COLO668 (cell line): ENCODE results near the gene ACACB.
A peak's percentile ranks its signal among the peaks of the same experiment; 100 is the strongest.

Experiments
- DNase-seq: peaks from one replicate; lab custom pipeline; 2025; ENCODE audit not compliant: unreplicated experiment; lab: John Stamatoyannopoulos, UW

ACACB gene

GRCh38 chr12:109271418-109271817, 155.0 kb downstream of the ACACB start:
- DNase-seq = no peak

- peak; percentile 27 for DNase-seq
Measured at GRCh38 chr12:109273354-109273753, 157.0 kb downstream of the ACACB start.

DNA sequence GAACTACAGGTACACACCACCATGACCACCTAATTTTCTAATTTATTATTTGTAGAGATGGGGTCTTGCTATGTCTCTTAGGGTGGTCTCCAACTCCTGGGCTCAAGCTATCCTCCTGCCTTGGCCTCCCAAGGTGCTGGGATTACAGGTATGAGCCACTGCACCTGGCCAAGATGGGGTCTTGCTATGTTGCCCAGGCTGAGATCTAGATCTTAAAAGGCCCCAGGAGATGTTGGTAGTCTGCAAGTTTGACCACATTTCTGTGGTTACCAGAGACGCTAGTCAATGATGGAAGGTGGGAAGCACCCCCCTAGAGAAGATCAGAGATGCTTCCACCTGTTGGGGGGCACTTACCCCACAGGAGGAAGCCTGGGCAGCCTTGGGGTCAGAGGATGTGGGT, 158.0 kb downstream of the ACACB start:
- no peak for DNase-seq

DNA sequence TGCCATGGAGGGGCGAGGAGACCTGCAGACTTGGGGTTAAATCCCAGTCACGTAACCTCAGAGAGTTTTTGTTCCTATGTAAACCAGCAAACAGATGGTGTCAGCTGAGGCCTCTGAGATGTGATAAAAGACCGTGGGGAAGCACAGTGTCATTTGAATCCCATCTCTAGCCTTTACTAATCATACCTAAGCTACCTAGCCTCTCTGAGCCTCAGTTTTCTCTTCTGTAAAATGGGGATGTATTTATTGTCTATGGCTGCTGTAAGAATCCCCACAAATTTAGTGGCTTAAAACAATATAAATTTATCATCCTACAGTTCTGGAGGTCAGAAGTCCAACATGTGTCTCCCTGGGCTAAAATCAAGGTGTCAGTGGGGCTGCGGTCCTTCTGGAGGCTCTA, 158.8 kb downstream of the ACACB start:
- no peak for DNase-seq

GRCh38 chr12:109276160-109276559, 159.8 kb downstream of the ACACB start:
- no peak for DNase-seq

DNA sequence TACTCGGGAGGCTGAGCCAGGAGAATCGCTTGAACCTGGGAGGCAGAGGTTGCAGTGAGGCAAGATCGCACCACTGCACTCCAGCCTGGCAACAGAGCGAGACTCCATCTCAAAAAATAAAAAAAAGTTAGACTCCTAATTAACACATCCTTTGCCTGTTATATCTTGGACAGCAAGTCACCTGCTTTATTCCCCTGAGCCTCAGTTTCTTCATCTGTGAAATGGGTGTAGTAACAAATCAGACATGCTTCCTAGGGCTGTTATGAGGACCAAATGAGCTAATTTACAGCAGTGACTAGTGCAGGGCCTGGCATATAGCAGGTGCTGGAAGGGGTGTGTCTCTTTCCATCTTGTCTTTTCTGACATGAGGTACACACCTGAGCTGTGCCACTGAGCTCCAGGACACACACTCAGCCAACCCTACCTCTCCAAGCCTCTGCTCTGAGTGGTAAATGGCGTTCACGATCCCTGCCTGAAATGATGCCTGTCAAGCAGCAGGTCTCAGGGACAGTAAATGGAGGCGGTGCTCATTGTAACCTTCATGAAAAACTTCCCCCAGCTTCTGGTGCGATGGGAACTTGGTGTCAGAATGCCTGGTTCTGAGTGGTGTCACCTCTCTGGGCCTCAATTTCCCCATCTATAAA, 161.0 kb downstream of the ACACB start:
- DNase-seq = no peak

DNA sequence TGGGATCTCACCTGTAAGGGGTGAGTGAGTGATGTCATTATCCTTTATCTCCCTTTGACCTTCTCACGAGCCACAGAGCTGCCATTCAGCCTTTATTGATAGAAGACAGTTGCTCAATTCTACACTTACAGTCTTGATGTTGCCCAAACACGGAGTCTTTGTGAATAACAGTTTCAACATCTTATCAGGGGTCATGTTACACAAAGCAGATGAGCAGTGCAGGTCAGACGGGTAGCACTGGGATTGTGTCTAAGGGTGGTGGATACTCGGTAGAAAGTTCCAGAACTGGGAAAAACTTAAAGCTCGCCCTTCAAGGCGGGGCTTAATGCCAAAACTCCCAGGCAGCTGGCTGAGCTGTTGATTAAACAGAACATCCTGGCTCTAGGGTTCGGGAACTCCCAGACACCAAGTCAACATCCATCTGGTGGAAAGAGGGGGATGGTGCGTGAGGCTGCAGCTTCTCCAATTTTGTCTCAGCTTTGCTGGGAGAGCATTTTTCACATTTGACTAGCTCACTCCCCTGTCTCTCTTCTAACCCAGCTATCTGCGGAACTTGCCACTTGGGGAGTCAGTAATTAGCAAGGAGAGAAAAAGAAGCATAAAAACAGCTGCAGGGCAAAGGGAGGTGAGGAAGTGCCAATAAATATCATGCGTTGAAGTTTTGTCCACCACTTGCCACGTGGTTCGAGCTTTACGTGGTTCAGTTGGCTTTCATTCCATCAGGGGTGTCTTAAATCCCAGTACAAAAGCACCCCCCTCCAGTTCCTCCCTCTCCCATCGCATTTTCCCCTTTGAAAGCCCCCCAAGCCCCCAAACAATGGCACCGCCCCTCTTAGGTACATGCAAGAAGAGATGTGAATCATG, 161.7 kb downstream of the ACACB start:
- DNase-seq = peak; percentile 11

- DNase-seq = no peak
Measured at GRCh38 chr12:109278912-109279311, 162.5 kb downstream of the ACACB start.

- no peak for DNase-seq
Measured at GRCh38 chr12:109279525-109279924, 163.1 kb downstream of the ACACB start.

DNA sequence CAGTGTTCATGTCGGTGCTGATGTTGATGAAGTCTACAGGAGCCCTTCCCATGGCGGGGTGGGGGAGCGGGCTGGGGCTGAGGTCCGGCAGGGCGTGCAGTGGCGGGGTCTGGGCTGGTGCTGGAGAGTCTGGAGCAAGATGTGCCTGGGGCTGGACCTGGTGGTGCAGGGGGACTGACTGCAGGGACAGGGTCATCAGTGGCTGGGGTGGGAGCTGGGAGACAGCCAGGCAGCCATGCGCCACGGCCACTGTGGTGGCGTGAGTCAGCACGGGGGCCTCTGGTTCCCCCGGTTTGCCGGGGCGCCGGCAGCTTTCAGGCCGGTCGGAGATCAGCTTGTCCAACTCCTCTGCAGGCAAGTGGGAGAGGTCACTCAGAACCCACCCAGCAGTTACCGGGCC, 165.1 kb downstream of the ACACB start:
- DNase-seq = no peak

- DNase-seq = no peak
Measured at GRCh38 chr12:109284392-109284791, 168.0 kb downstream of the ACACB start.

- DNase-seq = no peak
Measured at GRCh38 chr12:109286252-109286651, 169.9 kb downstream of the ACACB start.

- no peak for DNase-seq
Measured at GRCh38 chr12:109286652-109287051, 170.3 kb downstream of the ACACB start.

DNA sequence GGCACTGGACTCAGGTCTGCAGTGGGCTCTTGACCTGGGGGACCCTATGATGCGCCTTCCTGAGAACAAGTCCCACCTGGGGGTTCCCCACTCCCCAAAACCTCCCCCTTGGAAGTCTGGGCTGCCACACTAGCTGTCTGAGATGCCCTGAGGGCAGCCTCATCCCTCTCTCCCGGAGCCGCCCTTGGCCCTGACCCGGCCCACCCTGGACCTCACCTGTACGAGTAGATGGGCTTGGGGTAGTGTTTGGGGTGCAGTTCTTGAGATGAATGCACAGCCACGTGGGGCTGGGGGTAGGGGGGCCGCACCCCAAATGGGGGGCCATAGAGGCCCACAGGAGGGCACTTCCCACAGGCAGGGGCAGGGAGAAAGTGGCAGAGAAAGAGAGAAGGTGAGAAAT, 170.8 kb downstream of the ACACB start:
- DNase-seq = no peak

- DNase-seq = no peak
Measured at GRCh38 chr12:109287811-109288469, 171.6 kb downstream of the ACACB start.

DNA sequence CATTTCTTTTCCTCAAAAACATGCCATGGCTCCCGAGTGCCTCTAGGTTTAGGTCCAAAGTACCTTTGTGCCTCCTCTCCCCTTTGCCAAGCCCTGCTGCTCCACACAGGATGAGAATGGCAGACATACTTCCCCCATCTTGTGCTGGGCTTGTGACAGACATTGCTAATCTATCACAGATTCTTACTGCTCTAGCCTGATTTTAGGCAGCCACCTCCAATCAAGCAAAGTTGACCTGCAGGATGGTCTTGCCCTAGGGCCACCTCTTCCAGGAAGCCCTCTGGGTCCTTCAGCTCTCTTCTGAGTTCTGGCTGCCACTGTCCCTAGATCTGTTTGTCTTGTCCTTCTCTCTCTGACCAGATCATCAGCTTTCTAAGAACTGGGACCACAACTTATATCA, 172.2 kb downstream of the ACACB start:
- no peak for DNase-seq

GRCh38 chr12:109289004-109289403, 172.6 kb downstream of the ACACB start:
- DNase-seq = no peak

GRCh38 chr12:109289551-109289950, 173.2 kb downstream of the ACACB start:
- DNase-seq = no peak

- no peak for DNase-seq
Measured at GRCh38 chr12:109290061-109290460, 173.7 kb downstream of the ACACB start.

DNA sequence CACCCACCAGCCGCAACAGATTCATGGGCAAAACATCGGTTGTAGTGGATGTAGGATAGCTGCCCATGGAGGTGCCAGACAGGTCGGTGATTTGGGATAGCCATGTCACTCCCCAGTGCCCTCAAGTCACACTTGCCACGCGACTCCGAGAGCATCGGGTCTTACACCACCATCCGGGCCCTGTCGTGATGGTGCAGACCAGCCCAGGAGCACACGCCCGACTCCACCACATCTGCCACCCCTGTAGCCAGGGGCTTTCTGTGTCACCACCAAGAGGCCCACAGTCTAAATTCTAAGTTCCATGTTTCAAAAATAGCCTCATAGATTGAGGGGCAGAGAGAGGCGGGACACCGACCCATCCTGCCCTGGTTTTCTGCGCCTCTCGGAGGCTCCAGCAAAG, 174.7 kb downstream of the ACACB start:
- DNase-seq = no peak

DNA sequence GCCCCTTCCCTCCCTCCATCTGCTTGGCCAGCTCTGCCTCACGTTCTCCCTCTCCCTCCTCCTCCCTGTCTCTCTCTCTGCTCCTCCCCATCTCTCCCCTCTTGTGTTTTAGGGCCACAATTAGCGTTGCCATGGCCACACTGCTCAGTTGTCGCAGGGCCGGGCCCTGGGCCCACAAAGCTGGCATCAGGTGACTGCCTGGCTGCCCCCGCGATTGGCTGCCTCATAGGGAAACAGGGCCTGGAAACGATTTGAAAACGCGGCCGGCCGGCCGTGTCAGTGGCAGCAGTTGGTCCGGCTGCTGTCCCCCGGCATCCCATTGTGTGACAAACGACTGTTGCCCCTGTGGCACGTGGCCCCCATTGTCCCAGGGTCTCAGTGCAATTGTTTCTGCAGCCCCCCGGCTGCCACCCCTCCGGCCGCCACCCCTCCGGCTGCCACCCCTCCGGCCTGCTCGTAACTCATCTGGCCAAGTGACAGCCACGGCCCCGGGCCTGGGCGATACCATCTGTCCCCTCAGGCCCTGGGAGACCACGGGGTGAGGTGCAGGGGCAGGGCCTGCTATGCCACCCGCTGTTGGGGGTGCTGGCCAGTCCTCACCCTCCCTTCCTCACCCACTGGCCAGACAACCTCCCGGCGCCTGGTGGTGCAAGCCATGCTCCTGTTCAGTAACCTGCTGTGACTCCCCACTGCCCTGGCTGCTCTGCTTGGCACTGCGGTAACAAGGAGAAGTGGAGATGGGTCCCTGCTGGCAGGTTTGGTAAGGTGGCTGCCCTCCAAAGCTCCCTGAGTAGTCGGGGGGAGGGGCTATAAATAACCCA, 175.3 kb downstream of the ACACB start:
- DNase-seq = peak; percentile 88
